Thoracic aorta (tissue), 2 donors: ENCODE measurements around the gene DISC1. TPM values are rescaled to one million over a fixed set of nuclear protein-coding genes. Genes with fewer than 3 reads are reported as not detected.

Experiments used
- ATAC-seq: fragments of 150-250 bp; one replicate; pipeline ENCODE4 v1.8.0; 2017; ENCODE audit warnings: low read depth; ENCODE audit not compliant: insufficient number of reproducible peaks, low FRiP score
- DNase-seq: peaks from one replicate; pipeline ENCODE4 v3.0.0-alpha.2; 2020; ENCODE audit warnings: low spot score
- H3K27ac ChIP-seq, 2 donors: fragments of 200-600 bp; sonication (generic); 1 replicate in 1 of 2; 2 replicates in 1 of 2; pipeline ENCODE4 v1.5.1; 2016; ENCODE audit warnings: mild to moderate bottlenecking in 2 of 2, moderate library complexity in 2 of 2
- H3K27me3 ChIP-seq: fragments of 200-600 bp; sonication (generic); replicated peaks from 2 replicates; pipeline ENCODE4 v1.6.0; 2016; ENCODE audit warnings: mild to moderate bottlenecking; ENCODE audit not compliant: insufficient read depth
- H3K36me3 ChIP-seq: fragments of 200-600 bp; sonication (generic); one replicate; pipeline ENCODE4 v1.5.1; 2016
- H3K4me1 ChIP-seq, 2 donors: fragments of 200-600 bp; sonication (generic); 1 replicate in 1 of 2; 2 replicates in 1 of 2; pipeline versions ENCODE4 v1.5.1 to v1.6.0; 2016; ENCODE audit warnings: low read depth in 2 of 2, mild to moderate bottlenecking in 1 of 2; ENCODE audit not compliant: control insufficient read depth in 1 of 2
- H3K4me3 ChIP-seq: fragments of 200-600 bp; sonication (generic); 2 replicates; pipeline ENCODE4 v1.5.1; 2016; ENCODE audit warnings: mild to moderate bottlenecking
- H3K9me3 ChIP-seq: fragments of 200-600 bp; sonication (generic); 2 replicates; pipeline ENCODE4 v1.5.1; 2016
- total RNA-seq, 2 donors: library from RNA; depleted of rRNA; stranded (reverse); fragments of >200 nt; gene quantifications; one replicate each; pipeline versions ENCODE4 v1.1.0 to v1.2.3, GENCODE V29; 2016
- TF ChIP-seq, protein P1 (sequence below): fragments of 200-600 bp; sonication (generic); IDR thresholded peaks from one replicate; pipeline ENCODE4 v1.5.1; 2019; ENCODE audit warnings: antibody characterized with exemption

The DISC1 gene
- total RNA-seq, 2 donors from 2014 or later = 13.1 to 26.9 TPM

DNA sequence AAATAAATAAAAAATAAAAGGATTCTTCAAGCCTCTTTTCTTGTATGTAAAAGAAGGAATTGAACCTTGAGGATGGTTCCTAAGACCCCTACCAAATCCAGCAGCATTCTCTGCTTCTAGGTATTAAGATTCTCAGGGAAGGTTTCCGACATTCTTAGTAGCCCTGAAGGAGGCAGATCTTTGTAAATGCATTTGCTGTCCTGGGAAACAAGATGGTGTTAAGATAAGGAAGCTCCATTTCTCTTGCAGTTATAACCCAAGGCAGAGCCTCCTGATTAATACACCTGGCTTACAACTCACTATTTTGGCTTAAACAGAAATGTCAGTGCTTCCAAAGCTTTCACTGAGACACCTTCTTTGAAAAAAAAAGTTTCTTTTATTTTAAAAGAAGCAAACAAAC lies 393.8 kb downstream of the DISC1 start:
- no peak overlapping the region for H3K4me3 ChIP-seq
- no peak overlapping the region for H3K27ac ChIP-seq
- DNase-seq = no peak
- no peak for ATAC-seq
- H3K36me3 ChIP-seq = no peaks in the 10 kb centered on the region
- no peaks in the 10 kb centered on the region for H3K27me3 ChIP-seq
- TF ChIP-seq, protein P1, sequence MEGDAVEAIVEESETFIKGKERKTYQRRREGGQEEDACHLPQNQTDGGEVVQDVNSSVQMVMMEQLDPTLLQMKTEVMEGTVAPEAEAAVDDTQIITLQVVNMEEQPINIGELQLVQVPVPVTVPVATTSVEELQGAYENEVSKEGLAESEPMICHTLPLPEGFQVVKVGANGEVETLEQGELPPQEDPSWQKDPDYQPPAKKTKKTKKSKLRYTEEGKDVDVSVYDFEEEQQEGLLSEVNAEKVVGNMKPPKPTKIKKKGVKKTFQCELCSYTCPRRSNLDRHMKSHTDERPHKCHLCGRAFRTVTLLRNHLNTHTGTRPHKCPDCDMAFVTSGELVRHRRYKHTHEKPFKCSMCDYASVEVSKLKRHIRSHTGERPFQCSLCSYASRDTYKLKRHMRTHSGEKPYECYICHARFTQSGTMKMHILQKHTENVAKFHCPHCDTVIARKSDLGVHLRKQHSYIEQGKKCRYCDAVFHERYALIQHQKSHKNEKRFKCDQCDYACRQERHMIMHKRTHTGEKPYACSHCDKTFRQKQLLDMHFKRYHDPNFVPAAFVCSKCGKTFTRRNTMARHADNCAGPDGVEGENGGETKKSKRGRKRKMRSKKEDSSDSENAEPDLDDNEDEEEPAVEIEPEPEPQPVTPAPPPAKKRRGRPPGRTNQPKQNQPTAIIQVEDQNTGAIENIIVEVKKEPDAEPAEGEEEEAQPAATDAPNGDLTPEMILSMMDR = no peak
- H3K9me3 ChIP-seq = no peaks in the 10 kb centered on the region
- H3K4me1 ChIP-seq = no peaks in the 10 kb centered on the region

DNA sequence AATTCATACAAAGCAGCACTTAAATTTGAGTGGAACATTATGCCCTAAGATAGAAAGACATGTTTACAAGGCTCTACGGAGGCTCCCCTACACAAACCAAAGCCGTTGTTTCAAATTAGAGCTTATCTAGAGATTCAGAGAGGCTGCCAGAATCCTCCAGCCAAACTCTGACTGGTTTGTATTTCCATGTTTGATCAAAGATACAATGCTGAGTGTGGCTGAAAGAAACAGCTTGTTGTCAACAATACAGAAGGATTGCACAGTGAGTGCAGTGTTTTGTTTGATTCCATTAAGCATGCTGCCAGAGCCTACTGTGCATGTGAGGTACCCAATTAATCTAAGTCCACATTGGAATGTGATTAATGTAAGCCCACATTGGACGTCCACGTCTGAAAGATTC lies 402.7 kb downstream of the DISC1 start:
- no peak for DNase-seq
- no peaks in the 10 kb centered on the region for H3K36me3 ChIP-seq
- H3K4me1 ChIP-seq = no peaks in the 10 kb centered on the region
- H3K9me3 ChIP-seq = no peaks in the 10 kb centered on the region
- TF ChIP-seq, protein P1 = no peak
- H3K27ac ChIP-seq = no peak overlapping the region
- no peaks in the 10 kb centered on the region for H3K27me3 ChIP-seq
- no peak for ATAC-seq
- no peak overlapping the region for H3K4me3 ChIP-seq

DNA sequence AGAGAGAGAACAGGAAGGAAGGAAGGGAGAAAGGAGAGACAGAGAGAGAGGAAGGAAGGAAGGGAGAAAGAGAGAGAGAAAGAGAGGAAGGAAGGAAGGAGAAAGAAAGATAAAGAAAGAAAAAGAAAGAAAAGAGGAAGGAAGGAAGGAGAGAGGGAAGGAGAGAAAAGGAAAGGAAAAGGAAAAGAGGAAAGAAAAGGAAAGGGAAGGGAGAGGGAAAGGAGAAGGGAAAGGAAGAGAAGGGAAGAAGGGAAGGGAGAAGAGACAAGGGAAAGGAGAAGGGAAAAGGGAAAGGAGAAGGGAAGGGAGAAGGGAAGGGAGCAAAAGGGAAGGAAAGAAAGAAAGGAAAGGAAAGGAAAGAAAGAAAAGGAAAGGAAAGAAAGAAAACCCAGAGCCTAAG lies 404.6 kb downstream of the DISC1 start:
- no peak overlapping the region for H3K27ac ChIP-seq
- no peaks in the 10 kb centered on the region for H3K36me3 ChIP-seq
- TF ChIP-seq, protein P1 = no peak
- no peaks in the 10 kb centered on the region for H3K4me1 ChIP-seq
- ATAC-seq (no peak), DNase-seq (no peak)
- no peaks in the 10 kb centered on the region for H3K27me3 ChIP-seq
- H3K9me3 ChIP-seq = no peaks in the 10 kb centered on the region
- no peak overlapping the region for H3K4me3 ChIP-seq

DNA sequence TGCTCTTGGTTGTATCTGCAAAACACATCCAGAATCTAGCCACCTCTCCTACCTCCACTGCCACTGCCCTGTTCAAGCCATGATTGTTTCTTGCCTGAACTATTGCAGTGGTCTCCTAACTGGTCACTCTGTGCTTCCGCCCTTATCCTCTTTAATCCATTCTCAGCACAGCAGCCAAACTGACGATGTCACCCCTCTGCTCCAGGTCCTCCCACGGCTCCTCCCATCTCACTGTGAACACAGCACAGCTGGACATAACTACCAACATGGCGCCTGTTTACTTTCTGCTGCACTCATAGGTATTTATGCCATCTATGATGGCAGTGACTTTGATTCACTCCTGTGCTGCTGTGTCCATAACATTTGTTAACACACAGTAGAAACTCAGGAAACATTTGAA lies 406.7 kb downstream of the DISC1 start:
- TF ChIP-seq, protein P1 = no peak
- no peak for DNase-seq
- H3K9me3 ChIP-seq = no peaks in the 10 kb centered on the region
- H3K36me3 ChIP-seq = no peaks in the 10 kb centered on the region
- no peak overlapping the region for H3K27ac ChIP-seq
- H3K27me3 ChIP-seq = no peaks in the 10 kb centered on the region
- no peak for ATAC-seq
- no peak overlapping the region for H3K4me3 ChIP-seq
- no peaks in the 10 kb centered on the region for H3K4me1 ChIP-seq

DNA sequence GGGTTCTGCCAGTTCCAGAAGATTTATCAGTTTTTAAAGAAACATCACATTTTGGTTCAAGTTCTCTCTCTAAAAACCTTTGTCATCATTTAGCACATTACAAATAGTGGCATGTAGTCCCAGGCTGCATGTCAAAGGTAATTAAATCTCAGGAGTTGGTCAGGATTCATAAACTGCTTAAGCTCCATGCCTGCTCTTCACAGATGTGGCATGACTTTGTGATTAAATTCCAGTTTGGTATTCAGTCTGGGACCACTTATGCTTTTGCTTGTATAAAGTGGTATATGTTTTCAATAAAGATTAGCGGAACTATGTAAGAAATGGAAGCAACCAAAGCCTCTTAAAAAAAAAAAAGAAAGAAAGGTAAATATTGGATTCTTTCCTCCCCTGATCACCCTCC lies 408.0 kb downstream of the DISC1 start:
- H3K27ac ChIP-seq = no peak overlapping the region
- no peak overlapping the region for H3K4me3 ChIP-seq
- H3K4me1 ChIP-seq = no peaks in the 10 kb centered on the region
- TF ChIP-seq, protein P1 = no peak
- no peaks in the 10 kb centered on the region for H3K9me3 ChIP-seq
- no peak for DNase-seq
- no peaks in the 10 kb centered on the region for H3K36me3 ChIP-seq
- no peak for ATAC-seq
- no peaks in the 10 kb centered on the region for H3K27me3 ChIP-seq
